ENCODE measurements around the gene SDF2L1. TPM values are rescaled to one million over a fixed set of nuclear protein-coding genes. Genes with fewer than 3 reads are reported as not detected.

SDF2L1 gene
- total and polyA plus RNA-seq, 2 donors from 2014 or later: 56.1 to 79.6 TPM

- peaks cover 0 to 5% (median 3%) of the 10 kb centered on the region in 3 donors for H3K4me1 ChIP-seq (ENCODE audit: control insufficient read depth in 2 of 3, insufficient read depth in 2 of 3, low read depth in 1 of 3, low read length in 3 of 3)
- peak; percentile 56 for TF ChIP-seq CTCF (IDR thresholded peaks at IDR 0.05; ENCODE audit: borderline replicate concordance, extremely low read depth, insufficient read depth)
- FAIRE-seq: no peak
- H3K27ac ChIP-seq (ENCODE audit: low read depth in 2 of 2, low read length in 2 of 2): peak within 1 kb of the TSS; percentile 45 to 71
- no peaks in the 10 kb centered on the region for H3K9me3 ChIP-seq (ENCODE audit: control insufficient read depth in 2 of 3, insufficient read depth in 1 of 3, low read length in 3 of 3)
- intact Hi-C loops (cut with DNase I): no loop called here
- peak; percentile 94 to 97 (median 95) for DNase-seq
- peak within 1 kb of the TSS; percentile 64 to 90 (median 82) for H3K4me3 ChIP-seq (ENCODE audit: low read length in 3 of 3)
- H3K36me3 ChIP-seq (ENCODE audit: control insufficient read depth in 2 of 3, insufficient read depth in 3 of 3, low read length in 3 of 3): peaks cover 0 to 5% (median 0%) of the 10 kb centered on the region in 3 donors
- peak within 1 kb of the TSS; percentile 44 to 78 (median 67) for H3K9ac ChIP-seq (ENCODE audit: low read length in 3 of 3)
- H3K27me3 ChIP-seq (ENCODE audit: control insufficient read depth, insufficient read depth, low read length): no peaks in the 10 kb centered on the region
Observed at GRCh38 chr22:21629255-21630149, 12.6 kb upstream of the SDF2L1 start, which contains the start of gene YDJC. YDJC (minus strand) TSS chr22:21630022; CDS start chr22:21630014, 8 bp downstream.

GRCh38 chr22:21631025-21631424, 11.1 kb upstream of the SDF2L1 start:
- Histone ChIP-seq H3K4me3 (ENCODE audit: low read length in 3 of 3) (no peak overlapping the region), H3K27me3 (ENCODE audit: control insufficient read depth, insufficient read depth, low read length) (no peaks in the 10 kb centered on the region), H3K36me3 (ENCODE audit: control insufficient read depth in 2 of 3, insufficient read depth in 3 of 3, low read length in 3 of 3) (peaks cover 0 to 5% (median 0%) of the 10 kb centered on the region in 3 donors), H3K27ac (ENCODE audit: low read depth in 2 of 2, low read length in 2 of 2) (no peak overlapping the region), H3K9ac (ENCODE audit: low read length in 3 of 3) (no peak overlapping the region), H3K9me3 (ENCODE audit: control insufficient read depth in 2 of 3, insufficient read depth in 1 of 3, low read length in 3 of 3) (no peaks in the 10 kb centered on the region), H3K4me1 (ENCODE audit: control insufficient read depth in 2 of 3, insufficient read depth in 2 of 3, low read depth in 1 of 3, low read length in 3 of 3) (peaks cover 0 to 5% (median 3%) of the 10 kb centered on the region in 3 donors)
- no peak for DNase-seq
- intact Hi-C loops (cut with DNase I): no loop called here
- FAIRE-seq: no peak
- TF ChIP-seq CTCF (IDR thresholded peaks at IDR 0.05; ENCODE audit: borderline replicate concordance, extremely low read depth, insufficient read depth): no peak

GRCh38 chr22:21632237-21632895, 9.7 kb upstream of the SDF2L1 start, which contains the start of gene CCDC116:
CCDC116 (plus strand) TSS chr22:21632760; CDS start chr22:21633182, 422 bp downstream.
- peaks cover 0 to 5% (median 3%) of the 10 kb centered on the region in 3 donors for H3K4me1 ChIP-seq (ENCODE audit: control insufficient read depth in 2 of 3, insufficient read depth in 2 of 3, low read depth in 1 of 3, low read length in 3 of 3)
- H3K4me3 ChIP-seq (ENCODE audit: low read length in 3 of 3): no peak within 1 kb of the TSS
- intact Hi-C loops (cut with DNase I): no loop called here
- no peak for TF ChIP-seq CTCF (IDR thresholded peaks at IDR 0.05; ENCODE audit: borderline replicate concordance, extremely low read depth, insufficient read depth)
- FAIRE-seq (no peak), DNase-seq (peak in 1 of 5 donors; percentile 79)
- no peak within 1 kb of the TSS for H3K9ac ChIP-seq (ENCODE audit: low read length in 3 of 3)
- no peaks in the 10 kb centered on the region for H3K9me3 ChIP-seq (ENCODE audit: control insufficient read depth in 2 of 3, insufficient read depth in 1 of 3, low read length in 3 of 3)
- peaks cover 0 to 5% (median 0%) of the 10 kb centered on the region in 3 donors for H3K36me3 ChIP-seq (ENCODE audit: control insufficient read depth in 2 of 3, insufficient read depth in 3 of 3, low read length in 3 of 3)
- no peak within 1 kb of the TSS for H3K27ac ChIP-seq (ENCODE audit: low read depth in 2 of 2, low read length in 2 of 2)
- no peaks in the 10 kb centered on the region for H3K27me3 ChIP-seq (ENCODE audit: control insufficient read depth, insufficient read depth, low read length)
